Heart left ventricle (tissue), 16 donors: ENCODE results near the gene ZNF646. TPM values are rescaled to one million over a fixed set of nuclear protein-coding genes. Genes with fewer than 3 reads are reported as not detected.

Source experiments
- ATAC-seq, 4 donors: fragments of 200-7000 bp; cut with Tn5 transposase; one replicate each; pipeline ENCODE4 v1.9.1; 2020 to 2022; ENCODE audit warnings: moderate library complexity in 4 of 4, mild to moderate bottlenecking in 3 of 4, moderate number of reproducible peaks in 1 of 4
- DNase-seq, 5 donors: peaks; one replicate each; pipeline ENCODE4 v3.0.0-alpha.2; 2020
- H3K27ac ChIP-seq, 12 donors: fragments of 200-600 bp; sonication (generic) in 4 of 12; one replicate each; pipeline versions ENCODE4 v1.5.0 to v1.8.0; 2016 to 2022; ENCODE audit warnings: mild to moderate bottlenecking in 2 of 12
- H3K27me3 ChIP-seq, 9 donors: fragments of 200-600 bp; sonication (generic) in 2 of 9; one replicate each; pipeline versions ENCODE4 v1.5.1 to v1.8.0; 2016 to 2022; ENCODE audit warnings: mild to moderate bottlenecking in 3 of 9
- H3K36me3 ChIP-seq, 9 donors: fragments of 200-600 bp; sonication (generic) in 2 of 9; one replicate each; pipeline versions ENCODE4 v1.5.0 to v1.8.0; 2018 to 2022; ENCODE audit warnings: mild to moderate bottlenecking in 2 of 9
- H3K4me1 ChIP-seq, 12 donors: fragments of 200-600 bp; sonication (generic) in 4 of 12; one replicate each; pipeline versions ENCODE4 v1.5.0 to v1.8.0; 2016 to 2022; ENCODE audit warnings: mild to moderate bottlenecking in 3 of 12
- H3K4me3 ChIP-seq, 12 donors: fragments of 200-600 bp; sonication (generic) in 4 of 12; one replicate each; pipeline versions ENCODE4 v1.5.0 to v1.8.0; 2017 to 2022; ENCODE audit warnings: mild to moderate bottlenecking in 9 of 12, moderate library complexity in 4 of 12
- H3K9me3 ChIP-seq, 12 donors: fragments of 200-600 bp; sonication (generic) in 4 of 12; one replicate each; pipeline versions ENCODE4 v1.5.0 to v1.8.0; 2016 to 2022; ENCODE audit warnings: mild to moderate bottlenecking in 1 of 12
- POLR2A ChIP-seq, 2 donors: fragments of 450-650 bp; IDR thresholded peaks; one replicate each; pipeline ENCODE4 v1.6.1; 2017; ENCODE audit warnings: antibody characterized with exemption in 2 of 2, mild to moderate bottlenecking in 2 of 2, moderate library complexity in 2 of 2
- WGBS, 4 donors: extraction: QIAGEN DNeasy Blood & Tissue Kit in 2 of 4; methylation state at CpG; one replicate each; pipeline versions ENCODE4 v1.1.5 to v1.1.7; 2013 to 2018; 5-methylcytosine and 5-hydroxymethylcytosine counted together
- intact Hi-C, 10 donors: fragments of 100-400 bp; cut with DNase I; formaldehyde crosslinking; loops; one replicate each; pipeline versions ENCODE4 v1.11.1 to v1.14.2; 2022
- polyA plus RNA-seq, 2 donors: library from polyadenylated mRNA; stranded (reverse); fragments of 200-250 nt; gene quantifications; one replicate each; pipeline ENCODE4 v1.2.3, GENCODE V29; 2013
- total RNA-seq, 9 donors: library from RNA; depleted of rRNA in 2 of 9; stranded (reverse); fragments of >200 nt in 2 of 9; fragmentation: NEBNext Ultra II Directional in 3 of 9; extraction: Animal tissue kit (Norgen Biotek cat#: 25700) in 3 of 9; gene quantifications; one replicate each; pipeline versions ENCODE4 v1.1.0 to v1.2.4, GENCODE V29; 2016 to 2023
- TF ChIP-seq, protein P1 (sequence below), 12 donors: fragments of 200-600 bp; sonication (generic) in 4 of 12; IDR thresholded peaks; one replicate each; pipeline versions ENCODE4 v1.5.0 to v1.8.0; 2018 to 2022; ENCODE audit warnings: antibody characterized with exemption in 12 of 12, mild to moderate bottlenecking in 5 of 12
- donor health status: ischemic (EF 13 %, LVEDD 7.1; RV severe dilation, severe dysfunction).
- donor health status: healthy with polysubstance abuse.
- donor health status: DM: no; HTN: yes; CAD: no.
- donor health status: DM: no; HTN: no; CAD: no.
- donor health status: ischemic (EF 25% LVEDD 6.9; RV normal size, moderate dysfunction).
- donor health status: ischemic (EF 25% LVEDD 5.7; RV mildly dilated, moderate dysfunction).
- donor health status: healthy.
- donor health status: DM: yes; HTN: yes; CAD: no.
- donor health status: ischemic (EF 35%, LVEDD 5.7; RV mildly dilated, moderate dysfunction).
- donor health status: nonischemic (EF 11% LVEDD 7.7; RV severe dilation, severe dysfunction).
- donor health status: DM: yes; HTN: yes; CAD: no.
- donor health status: PGD.
- donor health status: ischemic (EF 29% LVEDD 5.4; RV normal size, mild dysfunction).
- donor health status: nonischemic (EF 23%, LVEDD 6.1; RV moderate dilation, normal function).

Gene ZNF646
- total and polyA plus RNA-seq, 11 donors: 6.4 to 15.5 (median 10.0) TPM

GRCh38 chr16:31110106-31111034 lies 36.1 kb downstream of the ZNF646 start:
- H3K4me1 ChIP-seq: peaks cover 4 to 65% (median 35%) of the 10 kb centered on the region in 12 donors
- DNase-seq (no peak), ATAC-seq (no peak)
- H3K9me3 ChIP-seq: no peaks in the 10 kb centered on the region
- 87 to 90% (median 90%) methylated on average over 26 of the region's 26 CpGs for WGBS, 4 donors
- TF ChIP-seq, protein P1, sequence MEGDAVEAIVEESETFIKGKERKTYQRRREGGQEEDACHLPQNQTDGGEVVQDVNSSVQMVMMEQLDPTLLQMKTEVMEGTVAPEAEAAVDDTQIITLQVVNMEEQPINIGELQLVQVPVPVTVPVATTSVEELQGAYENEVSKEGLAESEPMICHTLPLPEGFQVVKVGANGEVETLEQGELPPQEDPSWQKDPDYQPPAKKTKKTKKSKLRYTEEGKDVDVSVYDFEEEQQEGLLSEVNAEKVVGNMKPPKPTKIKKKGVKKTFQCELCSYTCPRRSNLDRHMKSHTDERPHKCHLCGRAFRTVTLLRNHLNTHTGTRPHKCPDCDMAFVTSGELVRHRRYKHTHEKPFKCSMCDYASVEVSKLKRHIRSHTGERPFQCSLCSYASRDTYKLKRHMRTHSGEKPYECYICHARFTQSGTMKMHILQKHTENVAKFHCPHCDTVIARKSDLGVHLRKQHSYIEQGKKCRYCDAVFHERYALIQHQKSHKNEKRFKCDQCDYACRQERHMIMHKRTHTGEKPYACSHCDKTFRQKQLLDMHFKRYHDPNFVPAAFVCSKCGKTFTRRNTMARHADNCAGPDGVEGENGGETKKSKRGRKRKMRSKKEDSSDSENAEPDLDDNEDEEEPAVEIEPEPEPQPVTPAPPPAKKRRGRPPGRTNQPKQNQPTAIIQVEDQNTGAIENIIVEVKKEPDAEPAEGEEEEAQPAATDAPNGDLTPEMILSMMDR (IDR thresholded peaks at IDR 0.05): no peak
- no peak for TF ChIP-seq POLR2A (IDR thresholded peaks at IDR 0.05)
- no peak overlapping the region for H3K27ac ChIP-seq
- peaks cover 0 to 40% (median 32%) of the 10 kb centered on the region in 9 donors for H3K36me3 ChIP-seq
- no peaks in the 10 kb centered on the region for H3K27me3 ChIP-seq
- no peak overlapping the region for H3K4me3 ChIP-seq
- intact Hi-C loops: loop anchor here in 2 of 10 donors (10.0 kb wide), 1 partner anchor 334 kb away; the partner anchor contains the start of gene ZNF843 (in 2 of the 2)

DNA sequence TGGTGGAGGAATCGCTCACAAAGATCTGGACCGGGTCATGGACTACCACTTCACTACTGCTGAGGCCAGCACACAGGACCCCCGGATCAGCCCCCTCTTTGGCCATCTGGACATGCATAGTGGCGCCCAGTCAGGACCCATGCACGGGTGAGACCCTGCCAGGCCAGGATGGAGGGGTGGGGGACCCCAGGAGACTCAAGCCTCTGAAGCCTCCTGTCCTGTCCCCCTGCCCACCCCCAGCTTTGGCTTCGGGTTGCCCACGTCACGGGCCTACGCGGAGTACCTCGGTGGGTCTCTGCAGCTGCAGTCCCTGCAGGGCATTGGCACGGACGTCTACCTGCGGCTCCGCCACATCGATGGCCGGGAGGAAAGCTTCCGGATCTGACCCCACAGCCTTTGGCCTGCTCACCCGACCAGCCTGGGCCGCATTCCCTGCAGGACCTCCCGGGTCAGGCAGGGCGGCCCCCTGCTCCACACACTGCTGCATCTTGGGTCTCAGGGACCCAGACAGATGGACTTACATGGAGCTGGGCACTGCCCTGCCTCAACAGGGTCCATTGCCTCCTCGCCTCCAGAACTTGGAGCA lies 37.8 kb downstream of the ZNF646 start:
- DNase-seq (no peak), ATAC-seq (no peak)
- WGBS, 4 donors: 84 to 96% (median 94%) methylated on average over 4 to 23 of the region's 23 CpGs
- no peaks in the 10 kb centered on the region for H3K27me3 ChIP-seq
- no peak for TF ChIP-seq POLR2A (IDR thresholded peaks at IDR 0.05)
- TF ChIP-seq, protein P1 (IDR thresholded peaks at IDR 0.05): no peak
- peak overlapping the region; percentile 67 to 96 (median 82) for H3K27ac ChIP-seq
- no peaks in the 10 kb centered on the region for H3K9me3 ChIP-seq
- H3K4me1 ChIP-seq: peaks cover 4 to 62% (median 32%) of the 10 kb centered on the region in 12 donors
- intact Hi-C loops: loop anchor here in 2 of 10 donors (10.0 kb wide), 1 partner anchor 333 kb away; the partner anchor contains the start of gene ZNF843 (in 2 of the 2)
- peaks cover 0 to 40% (median 32%) of the 10 kb centered on the region in 9 donors for H3K36me3 ChIP-seq
- H3K4me3 ChIP-seq: no peak overlapping the region

GRCh38 chr16:31112711-31113110 lies 38.5 kb downstream of the ZNF646 start:
- intact Hi-C loops: loop anchor here in 2 of 10 donors (10.0 kb wide), 1 partner anchor 332 kb away; the partner anchor contains the start of gene ZNF843 (in 2 of the 2)
- ATAC-seq: peak in 3 of 4 donors; percentile 14 to 47 (median 35)

More at GRCh38 chr16:31112711-31113110, 38.5 kb downstream of the ZNF646 start:
- Histone ChIP-seq H3K4me3 (no peak overlapping the region), H3K27ac (peak overlapping the region; percentile 67 to 96 (median 82)), H3K9me3 (no peaks in the 10 kb centered on the region), H3K27me3 (no peaks in the 10 kb centered on the region), H3K36me3 (peaks cover 0 to 40% (median 32%) of the 10 kb centered on the region in 9 donors), H3K4me1 (peaks cover 4 to 59% (median 32%) of the 10 kb centered on the region in 12 donors)
- peak in 1 of 5 donors; percentile 55 for DNase-seq
- 29 to 57% (median 45%) methylated on average over 2 of the region's 2 CpGs for WGBS, 4 donors
- no peak for TF ChIP-seq POLR2A (IDR thresholded peaks at IDR 0.05)
- TF ChIP-seq, protein P1 (IDR thresholded peaks at IDR 0.05): no peak
